Glutamatergic neuron (in vitro differentiated cells): ENCODE results near the gene IMMP2L. TPM values are rescaled to one million over a fixed set of nuclear protein-coding genes. Genes with fewer than 3 reads are reported as not detected.
"Not testable (repeated sequence)": the region's sequence is repeated elsewhere in the genome, so short reads cannot be mapped to it uniquely, and the experiment has no call there.

Experiments used
- DNase-seq: peaks from one replicate; pipeline ENCODE4 v3.0.0; 2022
- H3K27ac Mint-ChIP-seq: one replicate; pipeline ENCODE4 v1.8.0; 2020; ENCODE audit warnings: mild to moderate bottlenecking, mixed read lengths, inconsistent platforms; ENCODE audit not compliant: unreplicated experiment
- H3K27me3 Mint-ChIP-seq: one replicate; pipeline ENCODE4 v1.8.0; 2020; ENCODE audit warnings: mild to moderate bottlenecking, moderate library complexity, mixed read lengths, inconsistent platforms; ENCODE audit not compliant: unreplicated experiment
- H3K36me3 Mint-ChIP-seq: one replicate; pipeline ENCODE4 v1.8.0; 2020; ENCODE audit warnings: mild to moderate bottlenecking, mixed read lengths, inconsistent platforms; ENCODE audit not compliant: unreplicated experiment
- H3K4me1 Mint-ChIP-seq: one replicate; pipeline ENCODE4 v1.8.0; 2020; ENCODE audit warnings: mild to moderate bottlenecking, low read depth, mixed read lengths, inconsistent platforms; ENCODE audit not compliant: unreplicated experiment
- H3K4me3 Mint-ChIP-seq: one replicate; pipeline ENCODE4 v1.8.0; 2020; ENCODE audit warnings: mild to moderate bottlenecking, mixed read lengths, inconsistent platforms; ENCODE audit not compliant: unreplicated experiment
- H3K9me3 Mint-ChIP-seq: one replicate; pipeline ENCODE4 v1.8.0; 2020; ENCODE audit warnings: mild to moderate bottlenecking, moderate library complexity, mixed read lengths, inconsistent platforms; ENCODE audit not compliant: unreplicated experiment
- total RNA-seq: library from RNA; stranded (reverse); fragmentation: NEBNext Ultra II Directional; extraction: Animal tissue kit (Norgen Biotek cat#: 25700); gene quantifications from one replicate; pipeline ENCODE4 v1.2.1, GENCODE V29; 2021; ENCODE audit not compliant: unreplicated experiment
- TF ChIP-seq, protein P1 (sequence below): fragments of 200-600 bp; sonication (generic); IDR thresholded peaks from one replicate; pipeline ENCODE4 v1.5.0; 2021; ENCODE audit not compliant: partially characterized antibody, unreplicated experiment

IMMP2L gene
- total RNA-seq, 1 donor from 2014 or later, result 9.6 TPM

DNA sequence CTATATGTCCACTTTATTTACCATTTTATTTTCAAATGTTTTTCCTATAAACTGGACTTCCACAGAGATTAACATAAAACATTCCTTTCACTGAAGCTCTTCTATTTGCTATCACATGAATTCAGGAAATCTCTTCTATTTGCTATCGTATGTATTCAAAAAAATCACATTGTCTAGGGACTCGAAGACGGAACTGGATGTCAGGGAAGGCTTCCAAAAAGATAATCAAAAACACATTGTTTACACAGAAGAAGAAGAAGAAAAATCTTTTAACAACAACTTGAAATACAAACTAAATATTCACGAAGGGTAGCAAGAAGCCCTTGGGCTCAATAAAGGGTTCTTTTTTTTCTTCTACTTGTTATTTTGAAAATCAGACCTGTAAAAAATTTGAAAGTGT is 897.5 kb downstream of the IMMP2L start:
- no peak overlapping the region for H3K27ac Mint-ChIP-seq
- DNase-seq, result no peak
- H3K4me1 Mint-ChIP-seq, result no peaks in the 10 kb centered on the region
- H3K9me3 Mint-ChIP-seq, result no peaks in the 10 kb centered on the region
- H3K36me3 Mint-ChIP-seq, result no peaks in the 10 kb centered on the region
- TF ChIP-seq, protein P1, sequence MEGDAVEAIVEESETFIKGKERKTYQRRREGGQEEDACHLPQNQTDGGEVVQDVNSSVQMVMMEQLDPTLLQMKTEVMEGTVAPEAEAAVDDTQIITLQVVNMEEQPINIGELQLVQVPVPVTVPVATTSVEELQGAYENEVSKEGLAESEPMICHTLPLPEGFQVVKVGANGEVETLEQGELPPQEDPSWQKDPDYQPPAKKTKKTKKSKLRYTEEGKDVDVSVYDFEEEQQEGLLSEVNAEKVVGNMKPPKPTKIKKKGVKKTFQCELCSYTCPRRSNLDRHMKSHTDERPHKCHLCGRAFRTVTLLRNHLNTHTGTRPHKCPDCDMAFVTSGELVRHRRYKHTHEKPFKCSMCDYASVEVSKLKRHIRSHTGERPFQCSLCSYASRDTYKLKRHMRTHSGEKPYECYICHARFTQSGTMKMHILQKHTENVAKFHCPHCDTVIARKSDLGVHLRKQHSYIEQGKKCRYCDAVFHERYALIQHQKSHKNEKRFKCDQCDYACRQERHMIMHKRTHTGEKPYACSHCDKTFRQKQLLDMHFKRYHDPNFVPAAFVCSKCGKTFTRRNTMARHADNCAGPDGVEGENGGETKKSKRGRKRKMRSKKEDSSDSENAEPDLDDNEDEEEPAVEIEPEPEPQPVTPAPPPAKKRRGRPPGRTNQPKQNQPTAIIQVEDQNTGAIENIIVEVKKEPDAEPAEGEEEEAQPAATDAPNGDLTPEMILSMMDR, result no peak
- H3K27me3 Mint-ChIP-seq, result no peaks in the 10 kb centered on the region
- H3K4me3 Mint-ChIP-seq, result no peak overlapping the region

DNA sequence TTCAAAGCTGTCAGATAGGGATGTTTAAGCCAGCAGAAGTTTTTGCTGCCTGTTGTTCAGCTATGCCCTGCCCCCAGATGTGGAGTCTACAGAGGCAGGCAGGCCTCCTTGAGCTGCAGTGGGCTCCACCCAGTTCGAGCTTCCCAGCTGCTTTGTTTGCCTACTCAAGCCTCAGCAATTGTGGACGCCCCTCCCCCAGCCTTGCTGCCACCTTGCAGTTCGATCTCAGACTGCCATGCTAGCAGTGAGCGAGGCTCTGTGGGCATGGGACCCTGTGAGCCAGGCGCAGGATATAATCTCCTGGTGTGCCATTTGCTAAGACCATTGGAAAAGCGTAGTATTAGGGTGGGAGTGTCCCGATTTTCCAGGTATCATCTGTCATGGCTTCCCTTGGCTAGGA is 901.7 kb downstream of the IMMP2L start:
- H3K27me3 Mint-ChIP-seq, H3K4me1 Mint-ChIP-seq, H3K27ac Mint-ChIP-seq, H3K4me3 Mint-ChIP-seq, H3K36me3 Mint-ChIP-seq, H3K9me3 Mint-ChIP-seq, DNase-seq: not testable (repeated sequence)

DNA sequence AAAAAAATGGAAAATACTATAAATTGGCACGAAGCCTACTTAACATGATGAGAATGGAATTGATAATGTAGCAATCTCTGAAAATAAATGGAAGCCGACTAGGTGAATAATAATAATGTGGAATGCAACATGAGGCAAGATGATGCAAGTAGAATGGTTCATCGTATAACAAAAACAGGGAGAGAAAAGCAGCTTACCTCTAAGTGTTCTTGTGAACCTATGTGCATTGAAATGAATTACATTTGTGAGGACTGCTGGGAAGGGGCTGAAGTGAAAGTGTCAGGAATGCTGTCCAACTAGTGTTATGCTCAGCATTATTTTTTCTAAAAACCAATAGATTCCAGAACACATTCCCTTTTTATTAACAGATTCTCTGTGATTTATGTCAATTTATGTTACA is 912.0 kb downstream of the IMMP2L start:
- H3K36me3 Mint-ChIP-seq, result no peaks in the 10 kb centered on the region
- TF ChIP-seq, protein P1, result no peak
- H3K27ac Mint-ChIP-seq, result no peak overlapping the region
- H3K4me3 Mint-ChIP-seq, result no peak overlapping the region
- no peak for DNase-seq
- H3K27me3 Mint-ChIP-seq, result no peaks in the 10 kb centered on the region
- peaks cover 2% of the 10 kb centered on the region for H3K9me3 Mint-ChIP-seq
- no peaks in the 10 kb centered on the region for H3K4me1 Mint-ChIP-seq

DNA sequence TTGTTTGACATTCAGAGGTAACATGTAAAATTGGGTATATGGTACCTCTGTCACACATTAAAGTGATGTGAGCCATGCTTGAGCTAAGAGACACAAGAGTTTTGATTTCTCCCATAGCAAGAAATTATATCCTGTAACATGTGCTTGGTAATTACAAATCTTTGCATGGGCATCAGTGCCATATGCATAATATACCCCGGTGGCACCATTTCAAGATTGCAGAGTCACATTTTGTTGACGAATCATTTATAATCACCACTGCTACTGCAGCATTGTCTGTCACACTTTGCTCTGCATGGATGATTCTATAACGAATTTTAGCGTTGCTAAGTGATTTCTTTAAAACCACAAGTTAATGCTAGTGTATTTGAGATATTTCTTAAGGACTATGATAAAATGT is 915.0 kb downstream of the IMMP2L start:
- Mint-ChIP-seq H3K4me1 (no peaks in the 10 kb centered on the region), H3K27ac (no peak overlapping the region), H3K4me3 (no peak overlapping the region), H3K9me3 (no peaks in the 10 kb centered on the region), H3K36me3 (no peaks in the 10 kb centered on the region), H3K27me3 (no peaks in the 10 kb centered on the region)
- no peak for DNase-seq
- TF ChIP-seq, protein P1, result no peak

DNA sequence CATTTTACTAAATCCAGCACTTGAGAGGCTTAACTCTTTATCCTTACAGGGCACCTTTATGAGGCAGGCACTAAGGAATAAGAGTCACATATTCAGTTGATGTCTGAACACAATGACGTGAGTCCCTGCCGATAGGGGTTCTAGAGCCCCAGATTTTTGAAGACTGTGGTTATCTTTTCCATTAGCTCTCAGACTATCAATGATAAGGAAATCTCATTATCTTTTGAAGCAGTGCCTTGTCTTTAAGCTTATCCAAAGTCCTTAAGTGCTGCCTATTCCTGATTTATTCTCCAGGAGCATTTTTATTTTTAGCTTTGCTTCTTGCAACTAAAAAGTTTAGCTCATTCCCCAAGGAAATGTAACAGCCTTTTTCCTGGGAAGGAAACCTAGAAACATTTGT is 915.5 kb downstream of the IMMP2L start:
- H3K27ac Mint-ChIP-seq, result no peak overlapping the region
- H3K36me3 Mint-ChIP-seq, result no peaks in the 10 kb centered on the region
- DNase-seq, result no peak
- H3K4me1 Mint-ChIP-seq, result no peaks in the 10 kb centered on the region
- TF ChIP-seq, protein P1, result no peak
- H3K4me3 Mint-ChIP-seq, result no peak overlapping the region
- no peaks in the 10 kb centered on the region for H3K9me3 Mint-ChIP-seq
- H3K27me3 Mint-ChIP-seq, result no peaks in the 10 kb centered on the region

DNA sequence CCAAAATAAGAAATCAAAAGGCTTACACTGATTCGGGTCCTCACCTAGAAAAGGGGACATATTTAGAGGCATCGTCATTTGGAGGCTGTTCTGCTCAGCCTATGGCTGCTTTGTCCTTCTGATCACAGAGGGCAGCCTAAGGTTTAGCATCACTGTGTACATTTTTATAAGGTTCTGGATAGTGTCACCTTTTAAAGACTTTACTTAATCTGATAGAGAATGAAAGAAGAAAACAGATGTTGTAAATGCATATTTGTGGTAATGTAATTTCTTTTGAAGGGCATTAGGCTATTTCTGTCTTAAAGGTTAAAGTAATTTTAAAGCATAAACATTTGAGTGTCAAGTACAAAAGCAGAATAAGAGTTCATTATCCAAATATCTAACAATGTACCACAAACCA is 916.7 kb downstream of the IMMP2L start:
- TF ChIP-seq, protein P1, result no peak
- Mint-ChIP-seq H3K4me3 (no peak overlapping the region), H3K27me3 (no peaks in the 10 kb centered on the region), H3K36me3 (no peaks in the 10 kb centered on the region), H3K4me1 (no peaks in the 10 kb centered on the region), H3K27ac (no peak overlapping the region), H3K9me3 (no peaks in the 10 kb centered on the region)
- DNase-seq, result no peak
